Left renal pelvis (tissue), 4 donors: Measurements from ENCODE around the gene RABIF. TPM values are rescaled to one million over a fixed set of nuclear protein-coding genes. Genes with fewer than 3 reads are reported as not detected.

Source experiments
- DNase-seq, 4 donors: peaks; one replicate each; pipeline ENCODE4 v3.0.0-alpha.2; 2013; ENCODE audit warnings: low read depth in 4 of 4, low spot score in 3 of 4
- polyA plus RNA-seq, 4 donors: library from polyadenylated mRNA; unstranded; fragments of 120-200 nt; gene quantifications; one replicate each; pipeline ENCODE4 v1.2.1, GENCODE V29; 2013; ENCODE audit not compliant: insufficient read length in 4 of 4

The RABIF gene
- polyA plus RNA-seq, 4 donors: 9.0 to 11.8 (median 11.3) TPM

DNA sequence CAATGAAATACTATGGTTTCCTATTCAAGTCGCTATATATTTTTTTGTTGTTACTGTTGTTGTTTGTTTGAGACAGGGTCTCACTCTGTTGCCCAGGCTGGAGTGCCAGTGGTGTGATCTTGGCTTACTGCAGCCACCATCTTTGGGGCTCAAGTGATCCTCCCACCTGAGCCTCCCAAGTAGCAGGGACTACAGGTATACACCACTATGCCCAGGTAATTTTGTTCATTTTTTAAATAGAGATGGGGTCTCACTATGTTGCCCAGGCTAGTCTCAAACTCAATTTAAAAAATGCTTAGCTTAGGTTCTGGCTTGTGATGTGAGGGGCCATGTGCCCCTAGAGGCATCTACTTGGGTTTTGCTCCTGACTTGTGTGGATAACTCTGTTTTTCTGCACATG, 9.8 kb downstream of the RABIF start:
- no peak for DNase-seq

DNA sequence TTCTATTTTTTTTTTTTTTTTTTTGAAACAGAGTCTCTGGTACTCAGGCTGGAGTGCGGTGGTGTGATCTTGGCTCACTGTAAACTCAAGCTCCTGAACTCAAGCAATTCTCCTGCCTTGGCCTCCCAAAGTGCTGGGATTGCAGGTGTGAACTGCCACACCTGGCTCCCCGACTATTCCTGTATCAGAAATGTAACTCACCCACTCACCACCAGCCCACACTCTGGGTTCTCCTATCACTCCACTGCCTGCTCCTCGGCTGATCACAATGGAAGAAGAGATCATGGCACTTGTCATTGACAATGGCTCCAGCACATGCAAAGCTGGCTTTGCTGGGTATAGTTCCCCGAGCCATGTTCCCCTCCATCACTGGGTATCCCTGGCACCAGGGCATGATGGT, 15.9 kb downstream of the RABIF start:
- no peak for DNase-seq

DNA sequence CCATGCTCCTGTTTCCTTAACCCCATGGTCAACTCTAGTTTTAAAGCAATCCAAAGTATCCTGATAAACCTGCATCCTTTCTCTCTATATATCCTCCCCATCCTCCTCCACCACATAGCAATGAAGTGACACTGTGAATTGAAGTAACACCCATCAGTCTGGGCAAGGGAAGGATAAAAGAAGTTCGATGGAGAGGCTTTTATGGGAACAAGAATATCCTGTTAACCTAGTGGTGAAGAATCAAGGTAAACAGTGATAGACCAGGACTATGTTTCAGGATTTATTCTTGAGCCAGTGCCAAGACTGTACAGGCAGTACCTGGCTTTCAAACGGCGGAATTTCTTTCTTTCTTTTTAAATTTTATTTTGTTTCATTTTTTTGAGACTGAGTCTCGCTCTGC, 17.6 kb downstream of the RABIF start:
- no peak for DNase-seq

DNA sequence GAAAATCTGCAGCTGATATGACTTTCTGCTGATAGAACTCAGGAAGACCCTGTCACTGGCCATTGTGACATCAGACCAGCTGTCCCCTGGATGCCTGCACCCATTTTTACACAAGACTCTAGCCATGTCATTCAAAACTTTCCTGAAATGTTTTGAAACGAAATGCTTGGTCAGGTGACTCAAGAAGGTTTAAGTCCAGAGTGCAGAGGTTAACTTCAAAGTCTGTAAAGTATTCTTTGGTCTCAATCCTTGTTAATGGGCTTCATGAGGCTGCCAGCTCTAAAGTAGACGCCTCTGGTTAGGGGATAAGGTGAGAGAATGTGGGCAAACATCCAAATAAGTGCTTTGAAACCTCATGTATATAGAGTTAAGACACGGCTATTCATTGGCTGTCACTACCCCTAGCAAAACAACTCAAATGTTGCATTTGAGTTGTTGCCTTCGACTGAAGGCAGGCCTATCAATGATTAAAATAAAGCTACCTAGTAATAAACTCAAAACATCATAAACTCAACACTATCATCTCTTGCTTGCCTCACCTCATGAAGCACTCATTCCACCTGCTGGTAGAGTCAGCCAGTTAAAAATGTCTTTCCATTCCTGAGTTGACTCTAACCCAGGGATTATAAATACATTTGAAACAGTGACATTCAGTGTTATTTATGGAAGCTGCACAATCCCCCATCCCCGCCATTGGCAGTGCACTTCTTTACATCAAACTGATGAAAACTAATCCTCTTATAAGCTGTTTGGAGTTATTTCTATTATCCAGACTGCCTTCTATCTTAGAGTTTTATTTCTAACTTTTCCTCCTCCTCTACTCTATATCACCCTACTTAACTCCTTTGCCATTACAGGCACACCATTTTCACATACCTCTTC, 26.0 kb downstream of the RABIF start:
- DNase-seq: peak in 1 of 4 donors; percentile 5

DNA sequence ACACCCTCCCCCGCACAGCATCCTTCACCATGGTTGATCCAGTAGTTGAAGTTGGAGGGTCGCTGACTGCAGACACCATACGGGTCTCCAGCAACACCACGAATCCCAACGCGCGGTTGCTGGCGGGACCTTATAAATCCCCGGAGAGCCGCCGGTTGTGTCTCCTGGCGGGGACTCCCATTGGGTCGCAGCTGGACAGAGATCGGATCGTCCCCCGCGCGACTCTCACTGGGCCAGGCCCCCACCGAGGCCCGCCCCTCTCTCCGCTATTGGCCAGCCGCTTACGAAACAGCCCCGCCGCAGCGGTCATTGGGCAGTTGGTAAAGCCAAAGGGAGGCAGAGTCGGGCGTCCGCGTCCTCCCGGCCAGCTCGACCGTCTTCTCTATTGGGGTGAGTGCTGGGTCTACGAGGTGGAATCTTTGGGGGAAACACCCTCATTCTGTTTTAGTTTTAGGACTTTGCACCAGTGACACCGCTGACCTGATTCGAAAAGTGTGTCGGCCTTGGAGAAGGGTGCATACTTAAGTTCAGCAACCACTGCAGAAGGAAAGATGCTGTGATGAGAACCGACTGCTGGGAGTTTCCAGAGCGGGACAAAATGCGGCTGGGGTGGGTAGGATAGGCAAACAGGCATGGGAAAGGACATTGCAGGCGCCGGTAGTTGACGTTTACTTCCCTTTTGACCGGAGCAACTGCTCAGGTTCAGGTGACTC, 27.4 kb downstream of the RABIF start:
- peak; percentile 72 to 85 (median 76) for DNase-seq

DNA sequence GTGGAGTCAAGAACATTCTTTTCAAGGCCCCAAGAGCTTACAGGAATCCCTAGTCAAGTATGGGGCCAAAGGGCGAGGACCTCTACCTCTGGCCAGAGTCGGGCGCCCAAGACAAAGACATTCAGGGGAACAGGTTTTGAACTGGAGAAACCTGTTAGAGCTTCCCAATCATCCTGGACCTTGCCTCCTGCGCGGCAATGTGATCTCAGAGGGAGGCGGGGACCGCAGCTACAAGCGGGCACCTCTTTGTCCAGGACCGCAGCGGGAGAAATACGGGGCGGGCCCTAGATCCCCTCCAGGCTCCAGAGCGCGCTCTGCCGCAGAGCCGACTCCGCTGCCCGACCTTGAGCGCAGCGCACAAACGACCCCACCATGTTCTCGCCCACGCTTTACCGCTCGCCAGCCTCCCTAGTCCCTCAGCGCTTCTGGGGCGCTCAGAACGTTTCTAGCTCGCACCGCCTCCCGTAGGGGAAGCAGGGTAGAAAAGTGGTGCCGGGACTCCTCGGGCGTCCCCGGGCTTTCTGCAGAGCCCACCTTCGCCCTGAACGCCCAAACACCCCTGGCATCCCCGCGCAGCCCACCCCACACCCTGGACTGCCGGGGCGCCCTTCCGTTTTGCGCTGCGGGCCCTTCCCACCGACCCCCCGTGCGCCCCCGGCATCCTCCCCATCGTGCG, 28.1 kb downstream of the RABIF start:
- DNase-seq: peak in 3 of 4 donors; percentile 38 to 47 (median 41)

DNA sequence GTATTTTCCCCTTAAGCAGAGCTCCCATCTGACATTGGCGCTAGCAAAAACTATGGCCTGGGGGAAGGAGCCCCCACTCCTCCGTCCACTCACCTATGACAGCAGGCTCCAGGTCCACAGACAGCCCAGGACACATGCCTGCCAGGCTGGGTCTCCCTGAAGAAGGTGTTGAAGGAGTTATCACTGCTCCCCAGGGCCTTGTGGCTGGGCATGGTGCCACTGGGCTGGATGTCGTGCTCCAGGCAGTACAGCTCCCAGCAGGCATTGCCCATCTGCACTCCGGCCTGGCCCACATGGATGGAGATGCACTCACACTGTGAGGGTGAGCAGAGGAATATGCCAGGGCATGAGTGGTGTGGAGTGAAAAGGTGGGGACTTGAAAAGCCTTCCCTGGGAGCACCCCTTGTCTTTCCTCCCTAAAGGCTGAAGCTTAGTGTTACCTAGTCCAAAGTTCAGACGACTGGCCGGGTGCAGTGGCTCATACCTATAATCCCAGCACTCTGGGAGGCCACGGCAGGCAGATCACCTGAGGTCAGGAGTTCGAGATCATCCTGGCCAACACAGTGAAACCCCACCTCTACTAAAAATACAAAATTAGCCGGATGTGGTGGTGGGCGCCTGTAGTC, 30.0 kb downstream of the RABIF start:
- no peak for DNase-seq

DNA sequence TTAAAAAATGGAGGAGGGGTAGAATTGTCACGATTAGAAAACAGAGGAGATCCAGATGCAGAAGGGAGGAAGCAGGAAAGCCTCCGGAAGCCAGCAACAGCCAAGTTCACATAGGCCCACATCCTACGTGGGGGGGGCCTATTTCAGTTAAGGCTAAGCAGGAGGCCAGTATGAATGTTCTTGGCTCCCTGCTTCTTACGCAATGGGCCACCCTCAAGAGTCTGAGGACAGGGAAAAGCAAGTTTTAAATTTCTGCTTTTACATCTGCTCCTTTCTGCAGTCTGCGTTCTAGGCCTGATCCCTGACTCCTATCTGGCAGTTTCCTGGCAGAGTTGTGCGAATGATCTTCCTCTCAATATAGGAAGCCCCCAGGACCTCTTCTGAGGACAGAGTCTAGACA, 30.6 kb downstream of the RABIF start:
- peak in 2 of 4 donors; percentile 20 to 31 for DNase-seq

DNA sequence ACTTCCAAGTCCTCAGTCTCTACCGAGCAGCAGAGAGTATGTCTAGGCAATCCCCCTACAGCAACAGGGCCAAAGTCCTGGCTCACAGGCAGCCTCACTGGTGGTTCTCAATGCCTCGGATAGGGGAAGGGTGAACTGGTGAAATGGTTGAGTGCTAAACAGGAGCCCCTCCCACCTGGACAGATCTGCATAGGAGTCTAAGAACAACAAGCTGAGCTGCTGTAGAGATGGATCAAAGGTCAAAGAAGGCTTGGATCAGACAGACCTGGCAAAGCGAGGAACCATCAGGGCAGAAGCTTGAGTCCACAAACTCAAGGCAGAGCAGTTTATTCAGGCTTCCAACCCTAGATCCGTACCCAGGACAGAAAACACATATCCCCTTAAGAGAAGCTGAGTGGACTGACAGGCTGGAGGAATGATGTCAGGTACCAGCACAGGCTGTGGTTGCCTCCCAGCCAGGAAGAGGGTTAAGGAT, 31.8 kb downstream of the RABIF start:
- DNase-seq: peak in 1 of 4 donors; percentile 20

DNA sequence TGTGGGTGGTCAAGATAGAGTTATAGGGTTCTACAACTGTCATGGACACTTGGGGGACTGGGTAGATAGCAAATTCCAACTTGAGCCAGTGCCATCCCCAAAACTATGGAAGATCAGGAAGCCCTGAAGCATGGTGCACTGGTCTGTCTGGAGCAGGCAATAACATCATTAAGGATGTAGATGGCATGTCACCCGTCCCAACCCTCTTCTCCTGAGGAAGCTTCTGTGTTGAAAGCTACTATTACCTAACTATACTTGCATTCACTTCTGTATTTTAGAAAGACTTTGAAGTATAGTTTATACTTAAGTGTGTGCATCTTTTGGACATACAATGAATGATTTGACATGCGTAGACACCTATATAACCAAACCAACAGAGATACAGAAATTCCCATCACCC, 32.9 kb downstream of the RABIF start:
- DNase-seq: no peak

DNA sequence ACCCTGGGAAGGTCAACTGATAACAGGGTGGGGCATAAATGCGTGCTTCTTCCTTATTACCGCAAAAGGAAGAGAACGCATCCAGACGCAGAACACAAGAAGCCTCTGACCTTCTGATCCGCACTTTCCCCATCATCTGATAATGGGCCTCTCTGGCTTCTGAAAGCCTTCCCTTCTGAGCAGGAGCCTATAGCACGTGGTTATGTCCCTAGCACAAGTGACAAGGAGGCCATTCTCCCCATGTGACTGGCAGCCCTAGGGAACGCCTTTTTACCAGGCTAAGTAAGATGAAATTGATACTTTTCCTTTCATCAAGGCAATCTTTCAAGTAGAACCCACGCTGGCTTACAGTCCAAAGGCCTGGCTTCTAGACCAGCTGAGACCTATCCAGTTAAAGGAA, 34.2 kb downstream of the RABIF start:
- DNase-seq: no peak

DNA sequence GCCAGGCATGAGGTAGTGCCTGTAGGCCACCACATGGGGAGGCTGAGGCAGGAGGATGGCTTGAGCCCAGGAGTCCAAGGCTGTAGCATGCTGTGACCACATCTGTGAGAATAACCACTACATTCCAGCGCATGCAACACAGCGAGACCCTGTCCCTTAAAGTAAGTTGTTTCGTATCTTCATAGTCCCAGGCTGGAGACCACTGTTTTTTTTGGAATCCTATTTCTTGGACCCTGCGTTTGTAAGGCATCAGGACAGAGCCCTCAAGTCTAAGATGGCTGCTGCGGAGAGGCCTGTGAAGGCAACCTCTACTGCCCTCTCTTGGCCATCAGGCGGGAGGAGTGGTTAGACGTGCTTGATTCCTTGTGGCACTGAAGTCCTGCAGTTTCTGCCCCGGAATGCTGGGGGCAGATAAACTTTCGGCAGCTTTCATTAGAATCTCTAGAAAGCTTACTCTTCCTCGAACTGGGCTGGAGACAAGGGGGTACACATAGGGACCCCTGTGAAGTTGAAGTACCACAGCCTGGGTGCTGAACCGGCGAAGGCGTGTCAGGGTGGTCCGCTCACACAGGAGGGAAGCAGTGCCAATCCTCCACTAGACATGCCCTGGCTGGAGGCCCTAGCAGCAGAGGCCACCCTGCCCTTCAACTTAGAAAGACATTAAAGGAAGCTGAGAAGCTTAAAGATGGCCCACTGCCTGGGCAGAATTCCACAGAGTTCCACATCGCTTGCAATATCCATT, 36.6 kb downstream of the RABIF start:
- no peak for DNase-seq

DNA sequence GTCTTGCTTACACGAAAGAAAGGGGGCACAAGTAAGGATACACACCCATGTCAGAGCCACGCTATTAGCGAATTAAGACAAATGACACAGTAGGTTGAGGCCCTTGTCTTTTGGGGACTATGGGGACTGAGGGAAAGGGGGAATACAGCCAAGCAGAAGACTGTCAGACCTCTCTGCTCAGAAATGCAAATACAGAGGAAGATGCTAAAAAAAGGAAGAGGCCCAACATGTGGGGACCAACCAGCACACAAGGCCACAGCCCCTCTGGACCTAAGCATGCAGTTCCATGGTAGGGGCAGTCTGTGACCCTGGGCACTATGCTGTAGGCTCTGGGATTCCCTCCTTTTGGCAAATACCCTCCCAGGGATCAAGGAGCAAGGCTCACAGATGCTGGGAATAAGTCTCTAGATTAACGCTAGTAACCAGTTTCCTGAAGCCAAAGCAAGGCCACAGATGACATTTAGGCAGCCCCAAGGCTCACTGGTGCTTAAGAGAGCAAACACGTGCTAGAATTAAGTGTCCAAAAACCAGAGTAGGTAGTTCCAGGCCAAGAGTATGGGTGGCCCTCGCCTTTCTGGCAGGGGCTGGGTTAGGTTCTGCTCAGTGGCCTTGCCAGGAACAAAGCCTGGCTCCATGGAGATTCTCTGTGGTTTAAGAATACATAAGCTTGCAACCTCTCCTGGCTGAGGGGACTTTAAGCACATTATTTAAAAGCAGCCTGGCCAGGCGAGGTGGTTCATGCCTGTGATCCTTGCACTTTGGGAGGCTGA, 38.2 kb downstream of the RABIF start:
- DNase-seq: no peak

DNA sequence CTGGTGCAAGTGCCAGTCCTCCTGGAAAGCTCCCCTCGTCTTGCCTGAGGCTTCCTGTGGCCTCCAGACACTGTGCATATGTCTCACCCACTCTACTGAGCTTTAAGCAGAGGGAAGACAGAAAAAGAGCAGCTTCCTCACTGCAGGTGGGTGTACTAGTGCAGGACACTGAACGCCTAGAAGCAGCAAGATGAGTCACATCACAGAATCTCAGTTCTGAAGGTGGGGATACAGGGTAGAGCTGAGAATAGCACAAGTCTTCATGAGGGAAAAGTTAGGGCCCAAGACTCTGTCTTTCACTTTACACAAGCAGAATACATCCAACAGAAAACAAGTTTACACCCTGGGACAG, 40.8 kb downstream of the RABIF start:
- DNase-seq: no peak

DNA sequence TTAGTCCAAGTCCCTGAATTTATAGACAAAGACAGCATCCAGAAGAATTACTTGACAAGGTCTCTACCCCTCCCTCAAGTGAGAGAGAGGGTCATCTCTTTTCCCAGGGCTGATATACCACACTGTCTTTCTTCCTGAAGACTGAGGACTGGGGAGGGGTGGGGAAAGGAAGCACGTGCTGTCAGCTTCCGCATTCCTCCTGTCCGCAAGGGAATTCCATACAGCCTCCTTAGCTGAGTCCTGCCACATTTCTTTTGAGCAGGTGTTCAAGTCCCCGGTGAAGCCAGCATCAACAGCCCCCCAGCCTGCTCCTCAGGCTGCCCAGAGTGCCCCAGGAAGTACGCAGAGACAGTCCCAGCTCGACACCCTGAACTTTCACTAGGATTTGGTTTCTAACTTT, 44.0 kb downstream of the RABIF start:
- DNase-seq: no peak

DNA sequence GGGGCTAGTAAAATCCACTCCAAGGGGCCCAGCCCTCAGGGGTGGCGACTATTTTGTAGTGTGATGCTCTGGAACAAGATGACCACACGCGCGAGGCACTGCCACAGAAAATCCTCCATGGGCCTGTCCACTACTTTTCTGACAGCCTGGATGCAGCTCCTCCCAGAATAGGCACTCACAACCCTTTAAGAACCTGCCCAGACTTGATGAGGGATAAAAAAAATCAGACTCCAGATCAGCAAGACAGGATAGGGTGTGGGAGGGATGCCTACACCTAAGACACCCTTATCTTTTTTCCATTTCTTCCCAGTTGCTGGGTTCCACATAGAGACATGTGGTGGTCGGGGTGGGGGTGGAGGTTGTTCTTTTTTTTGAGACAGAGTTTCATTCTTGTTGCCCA, 44.7 kb downstream of the RABIF start:
- no peak for DNase-seq

DNA sequence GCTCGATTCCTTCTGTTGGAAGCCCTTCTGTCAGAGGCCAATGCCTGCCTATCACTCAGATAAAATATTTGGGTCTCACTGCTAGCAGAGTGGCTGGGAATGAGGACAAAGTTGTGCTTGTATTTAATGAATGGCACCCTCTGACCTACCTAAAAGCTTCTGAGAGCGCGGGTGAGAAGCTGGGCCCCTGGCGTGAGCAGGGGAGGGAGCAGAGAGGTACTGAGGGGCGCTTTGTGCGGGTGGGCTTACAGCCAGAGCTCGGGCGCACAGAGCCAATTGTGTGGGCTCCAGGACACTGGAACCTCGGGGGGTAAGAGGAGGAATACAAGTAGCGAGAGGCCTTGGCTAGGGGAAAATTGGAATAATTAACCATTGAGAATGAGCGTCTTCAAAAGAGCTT, 45.9 kb downstream of the RABIF start:
- no peak for DNase-seq

DNA sequence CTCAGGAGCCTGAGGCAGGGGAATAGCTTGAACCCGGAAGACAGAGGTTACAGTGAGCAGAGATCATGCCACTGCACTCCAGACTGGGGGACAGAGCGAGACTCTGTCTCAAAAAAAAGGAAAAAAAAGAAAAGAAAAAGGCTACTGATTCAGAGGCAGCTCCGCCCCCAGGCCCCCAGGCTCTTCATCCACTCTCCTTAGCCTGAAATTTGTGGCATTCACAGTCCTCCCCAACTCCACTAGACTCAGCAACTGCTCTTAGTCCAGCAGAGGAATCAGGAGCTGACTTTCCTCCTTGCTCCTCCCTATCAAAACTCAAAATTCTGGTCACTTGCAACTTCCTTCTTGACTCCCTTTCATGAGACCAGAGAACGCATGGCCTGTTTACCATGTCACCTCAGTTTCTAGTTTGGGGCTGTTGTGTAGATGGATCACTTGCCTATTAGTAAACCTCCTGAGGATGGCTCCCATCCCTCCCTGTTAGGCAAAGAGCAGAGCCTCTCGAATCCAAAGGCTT, 51.1 kb downstream of the RABIF start:
- no peak for DNase-seq
